ENCODE data around the gene PSMD1.
"Not testable (repeated sequence)": the region's sequence is repeated elsewhere in the genome, so short reads cannot be mapped to it uniquely, and the experiment has no call there.

The PSMD1 gene

DNA sequence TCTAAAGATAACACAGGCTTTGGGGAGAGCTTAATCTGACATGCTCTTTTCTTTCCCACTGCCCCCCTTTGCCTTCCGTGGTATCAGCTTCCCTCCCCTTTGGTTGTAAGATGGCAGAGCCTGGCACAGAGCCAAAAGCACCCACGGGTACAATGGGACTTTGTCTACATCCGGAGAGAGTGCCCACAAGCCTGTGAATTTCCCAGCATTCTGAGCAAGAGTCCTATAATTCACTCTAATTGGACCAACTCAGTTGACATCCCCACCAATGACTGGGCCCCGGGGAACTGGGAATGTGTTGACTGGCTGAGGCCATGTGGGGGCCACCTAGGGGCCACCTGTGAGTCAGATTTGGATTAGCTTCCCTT is 39.5 kb upstream of the PSMD1 start:
- no peak for DNase-seq (ENCODE audit: extremely low spot score)
- POLR2A ChIA-PET = interaction anchor here (1.4 kb wide), 1 partner anchor 36 kb away, joined by 3 read pairs; no protein-coding TSS in a partner anchor
- CTCF ChIA-PET = no interaction called here
- no peak for TF ChIP-seq NFRKB (IDR thresholded peaks at IDR 0.05)
- TF ChIP-seq L3MBTL2 (conservative IDR thresholded peaks at IDR 0.05) = no peak
- no peak for TF ChIP-seq ELF4 (IDR thresholded peaks at IDR 0.05)
- TF ChIP-seq, protein P1, sequence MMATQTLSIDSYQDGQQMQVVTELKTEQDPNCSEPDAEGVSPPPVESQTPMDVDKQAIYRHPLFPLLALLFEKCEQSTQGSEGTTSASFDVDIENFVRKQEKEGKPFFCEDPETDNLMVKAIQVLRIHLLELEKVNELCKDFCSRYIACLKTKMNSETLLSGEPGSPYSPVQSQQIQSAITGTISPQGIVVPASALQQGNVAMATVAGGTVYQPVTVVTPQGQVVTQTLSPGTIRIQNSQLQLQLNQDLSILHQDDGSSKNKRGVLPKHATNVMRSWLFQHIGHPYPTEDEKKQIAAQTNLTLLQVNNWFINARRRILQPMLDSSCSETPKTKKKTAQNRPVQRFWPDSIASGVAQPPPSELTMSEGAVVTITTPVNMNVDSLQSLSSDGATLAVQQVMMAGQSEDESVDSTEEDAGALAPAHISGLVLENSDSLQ (IDR thresholded peaks at IDR 0.05) = no peak
- TF ChIP-seq FOXM1 (IDR thresholded peaks at IDR 0.05; ENCODE audit: borderline replicate concordance) = no peak
- no peak for TF ChIP-seq SUZ12 (IDR thresholded peaks at IDR 0.05)
- TF ChIP-seq ZNF384 (IDR thresholded peaks at IDR 0.05) = no peak
- TF ChIP-seq CTBP1 (IDR thresholded peaks at IDR 0.05; ENCODE audit: borderline replicate concordance) = no peak
- TF ChIP-seq FOXA1 (IDR thresholded peaks at IDR 0.05) = no peak
- no peak for TF ChIP-seq SP1 (IDR thresholded peaks at IDR 0.05)

DNA sequence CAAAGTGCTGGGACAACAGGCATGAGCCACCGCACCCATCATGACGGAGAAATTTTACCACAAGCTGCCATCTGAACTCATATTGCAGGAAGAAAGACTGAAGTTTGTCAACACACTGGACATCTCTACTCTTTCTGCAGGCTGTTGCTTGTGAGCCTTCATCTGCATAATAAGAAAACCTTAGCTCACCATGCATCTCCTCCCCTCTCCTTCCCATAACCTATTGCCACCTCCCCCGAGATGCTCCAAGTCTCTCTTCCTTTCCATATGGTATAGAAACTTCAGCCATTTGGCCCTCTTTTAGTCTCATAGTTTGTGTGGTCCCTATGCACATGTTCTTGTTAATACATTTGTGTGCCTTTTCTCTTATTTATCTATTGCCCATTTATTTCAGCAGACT is 38.5 kb upstream of the PSMD1 start:
- ChIA-PET POLR2A (no interaction called here), CTCF (no interaction called here)
- TF ChIP-seq HDGF (IDR thresholded peaks at IDR 0.05; ENCODE audit: borderline replicate concordance) (no peak), L3MBTL2 (conservative IDR thresholded peaks at IDR 0.05) (no peak), FOXM1 (IDR thresholded peaks at IDR 0.05; ENCODE audit: borderline replicate concordance) (no peak), SUZ12 (IDR thresholded peaks at IDR 0.05) (no peak), SP1 (IDR thresholded peaks at IDR 0.05) (no peak), CTBP1 (IDR thresholded peaks at IDR 0.05; ENCODE audit: borderline replicate concordance) (no peak), FOXK2 (IDR thresholded peaks at IDR 0.05) (no peak), TARDBP (IDR thresholded peaks at IDR 0.05) (no peak), LEF1 (IDR thresholded peaks at IDR 0.05; ENCODE audit: borderline replicate concordance) (no peak), BHLHE40 (IDR thresholded peaks at IDR 0.05; ENCODE audit: borderline replicate concordance) (no peak)
- TF ChIP-seq, protein P1 (IDR thresholded peaks at IDR 0.05) = no peak
- DNase-seq (ENCODE audit: extremely low spot score) = no peak

DNA sequence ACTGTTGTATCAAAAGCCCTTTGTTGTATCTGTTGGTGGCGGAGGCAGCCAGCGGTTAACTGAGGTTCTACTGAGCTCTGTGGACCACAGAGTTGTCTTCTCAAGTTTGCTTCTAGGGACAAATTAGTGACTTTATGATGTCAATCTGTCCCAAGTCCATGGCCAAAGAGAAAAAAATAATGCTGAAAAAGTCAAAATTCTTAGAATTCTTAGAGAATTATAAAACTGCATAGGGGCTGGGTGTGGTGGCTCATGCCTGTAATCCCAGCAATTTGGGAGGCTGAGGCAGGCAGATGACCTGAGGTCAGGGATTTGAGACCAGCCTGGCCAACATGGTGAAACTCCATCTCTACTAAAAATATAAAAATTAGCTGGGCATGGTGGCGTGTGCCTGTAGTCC is 31.6 kb upstream of the PSMD1 start:
- CTCF ChIA-PET; DNase-seq (ENCODE audit: extremely low spot score); POLR2A ChIA-PET: not testable (repeated sequence)

DNA sequence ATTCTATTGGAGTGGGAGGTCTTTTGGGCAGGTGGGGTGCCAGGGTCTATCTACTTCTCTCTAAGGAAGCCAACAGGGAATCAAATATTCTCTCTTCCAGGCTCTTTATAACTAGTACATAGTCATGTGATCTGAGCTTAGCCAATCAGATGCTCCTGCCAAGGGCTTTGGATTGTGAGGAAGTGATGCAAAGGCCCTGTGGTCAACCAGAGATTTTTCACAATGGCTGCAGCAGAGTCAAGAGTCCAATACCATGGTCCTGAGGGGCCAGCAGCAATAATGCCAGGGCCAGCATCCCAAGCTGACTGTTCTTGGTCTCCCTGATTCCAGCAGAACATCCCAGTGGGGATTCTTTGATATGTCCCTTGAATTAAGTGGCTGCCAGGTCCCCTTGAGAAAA is 27.8 kb upstream of the PSMD1 start:
- CTCF ChIA-PET = no interaction called here
- POLR2A ChIA-PET = no interaction called here
- TF ChIP-seq BHLHE40 (IDR thresholded peaks at IDR 0.05; ENCODE audit: borderline replicate concordance) (no peak), CTBP1 (IDR thresholded peaks at IDR 0.05; ENCODE audit: borderline replicate concordance) (no peak), ARNT (IDR thresholded peaks at IDR 0.05) (no peak), L3MBTL2 (conservative IDR thresholded peaks at IDR 0.05) (no peak), ZNF384 (IDR thresholded peaks at IDR 0.05) (no peak), FOXA1 (IDR thresholded peaks at IDR 0.05) (no peak), SP1 (IDR thresholded peaks at IDR 0.05) (no peak), ELF4 (IDR thresholded peaks at IDR 0.05) (no peak), NFRKB (IDR thresholded peaks at IDR 0.05) (no peak)
- DNase-seq (ENCODE audit: extremely low spot score) = no peak

DNA sequence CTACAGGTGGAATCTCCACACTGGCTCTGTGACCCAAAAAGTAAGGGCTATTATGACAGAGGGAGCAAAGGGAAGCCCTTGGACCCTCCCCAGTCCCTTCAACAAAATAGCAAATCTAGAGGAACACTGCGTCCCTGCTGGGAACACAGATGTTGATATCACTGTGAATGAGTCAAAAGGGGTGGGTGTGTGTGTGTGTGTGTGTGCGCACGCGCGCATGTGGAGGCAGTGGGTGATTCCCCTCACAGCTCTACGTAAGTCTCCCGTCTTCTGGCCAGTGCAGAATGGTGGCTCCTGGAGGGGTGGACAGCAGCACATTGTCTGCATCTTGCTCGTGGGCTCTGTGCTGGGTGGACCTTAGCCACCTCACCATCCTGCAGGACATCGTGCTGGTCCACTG is 27.1 kb upstream of the PSMD1 start:
- TF ChIP-seq ELF4 (IDR thresholded peaks at IDR 0.05) = no peak
- TF ChIP-seq NFRKB (IDR thresholded peaks at IDR 0.05) = no peak
- no peak for TF ChIP-seq SUZ12 (IDR thresholded peaks at IDR 0.05)
- POLR2A ChIA-PET = no interaction called here
- CTCF ChIA-PET = no interaction called here
- no peak for DNase-seq (ENCODE audit: extremely low spot score)

DNA sequence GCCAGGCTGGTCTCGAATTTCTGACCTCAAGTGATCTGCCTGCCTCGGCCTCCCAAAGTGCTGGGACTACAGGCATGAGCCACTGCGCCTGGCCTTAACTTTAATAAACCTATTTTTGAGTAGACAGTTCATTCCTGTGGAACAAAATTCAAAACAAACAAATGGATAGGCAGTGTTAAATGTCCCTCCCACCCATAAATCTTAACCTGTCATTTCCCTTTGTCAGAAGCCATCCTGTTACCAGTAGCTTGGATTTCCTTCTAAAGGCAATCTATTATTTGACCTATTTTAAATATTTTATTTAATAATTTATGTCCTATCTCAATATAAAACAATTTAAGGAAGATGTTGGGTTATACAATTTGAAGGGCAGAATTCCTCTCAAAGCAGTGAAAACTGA is 25.9 kb upstream of the PSMD1 start:
- CTCF ChIA-PET = no interaction called here
- POLR2A ChIA-PET = interaction anchor here (0.9 kb wide), 1 partner anchor 22 kb away, joined by 3 read pairs; no protein-coding TSS in a partner anchor
- TF ChIP-seq, protein P1 (IDR thresholded peaks at IDR 0.05) = peak; percentile 82
- TF ChIP-seq L3MBTL2 (conservative IDR thresholded peaks at IDR 0.05) (no peak), SUZ12 (IDR thresholded peaks at IDR 0.05) (no peak), HDGF (IDR thresholded peaks at IDR 0.05; ENCODE audit: borderline replicate concordance) (no peak)
- no peak for DNase-seq (ENCODE audit: extremely low spot score)

DNA sequence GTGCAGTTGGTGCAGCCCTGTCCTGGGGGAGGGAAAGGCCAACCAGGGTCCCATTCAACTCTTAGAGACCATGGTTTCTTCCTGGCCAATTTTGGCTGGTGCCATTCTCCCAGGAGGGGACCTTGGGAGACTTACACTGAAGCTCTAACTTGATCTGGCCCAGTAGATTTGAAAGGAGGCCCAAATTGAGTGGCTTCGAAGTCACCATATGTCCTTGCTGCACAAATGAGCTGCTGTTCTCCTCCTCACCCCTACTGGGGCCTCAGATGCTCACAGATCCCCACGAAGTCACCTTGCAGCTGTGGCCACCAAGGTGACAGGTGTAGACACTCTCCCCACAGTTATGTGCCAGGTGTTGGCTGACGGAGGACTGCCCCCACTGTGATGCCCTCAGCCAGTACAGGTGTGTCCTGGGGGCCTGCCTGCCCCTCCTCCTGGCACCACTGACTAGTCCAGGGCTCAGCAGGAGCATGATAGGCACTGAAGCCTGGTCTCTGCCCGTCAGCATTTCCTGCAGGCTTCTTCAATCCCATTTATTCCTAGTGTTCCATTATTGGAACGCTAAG is 24.0 kb upstream of the PSMD1 start:
- no peak for DNase-seq (ENCODE audit: extremely low spot score)
- ChIA-PET CTCF (no interaction called here), POLR2A (interaction anchor here (1.4 kb wide), 1 partner anchor 20 kb away, joined by 3 read pairs; no protein-coding TSS in a partner anchor)
- TF ChIP-seq ELF4 (IDR thresholded peaks at IDR 0.05) (no peak), TARDBP (IDR thresholded peaks at IDR 0.05) (no peak), NFRKB (IDR thresholded peaks at IDR 0.05) (no peak), ARNT (IDR thresholded peaks at IDR 0.05) (no peak), FOXM1 (IDR thresholded peaks at IDR 0.05; ENCODE audit: borderline replicate concordance) (no peak), LEF1 (IDR thresholded peaks at IDR 0.05; ENCODE audit: borderline replicate concordance) (no peak)
- TF ChIP-seq, protein P1 (IDR thresholded peaks at IDR 0.05) = no peak

All from HEK293T (cell line).